DMS 273 treated with DMSO at 0.1 percent for 48 hours (cell line): Measurements from ENCODE around the gene GPD1L.
"Not testable (repeated sequence)": the region's sequence is repeated elsewhere in the genome, so short reads cannot be mapped to it uniquely, and the experiment has no call there.

Experiments used
- DNase-seq: peaks from one replicate; lab custom pipeline; 2025; lab: John Stamatoyannopoulos, UW

The GPD1L gene

DNA sequence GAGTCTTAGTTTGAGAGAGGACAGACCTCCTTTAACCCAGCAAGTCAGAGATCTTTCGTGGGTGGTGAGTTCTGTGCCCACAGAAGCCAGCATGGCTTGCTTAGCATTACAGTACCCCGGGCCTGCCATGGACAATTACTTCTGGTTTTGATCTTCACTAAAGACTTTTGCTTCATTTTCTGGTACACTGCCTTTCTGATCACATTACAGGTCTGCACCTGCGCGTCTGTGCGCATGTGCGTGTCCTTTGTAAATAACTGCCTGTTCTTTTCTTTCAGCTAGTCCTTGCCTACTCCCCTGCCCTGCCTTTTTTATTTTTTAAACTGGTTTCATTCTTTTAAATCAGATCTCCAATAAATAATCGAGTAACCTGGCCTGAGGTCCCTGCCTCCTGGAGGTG is 74.9 kb downstream of the GPD1L start:
- no peak for DNase-seq

DNA sequence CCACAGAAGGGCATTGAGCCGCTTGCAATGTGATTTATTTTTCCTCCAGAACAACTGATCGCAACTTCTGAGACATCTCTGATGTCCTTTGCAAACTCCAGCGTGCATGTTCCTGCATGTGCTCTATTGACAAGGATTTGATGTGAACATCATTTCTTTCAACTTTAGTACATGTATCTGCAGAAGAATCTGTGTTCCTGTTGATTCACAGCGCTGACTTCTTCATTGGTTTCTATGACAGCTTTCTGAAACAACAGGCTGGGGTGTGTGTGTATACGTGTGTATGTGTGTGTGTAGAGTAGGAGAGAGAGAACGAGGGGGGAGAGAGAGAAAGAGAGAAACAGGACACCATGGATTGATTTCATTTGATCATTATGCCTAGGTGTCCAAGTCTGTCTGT is 75.4 kb downstream of the GPD1L start:
- no peak for DNase-seq

DNA sequence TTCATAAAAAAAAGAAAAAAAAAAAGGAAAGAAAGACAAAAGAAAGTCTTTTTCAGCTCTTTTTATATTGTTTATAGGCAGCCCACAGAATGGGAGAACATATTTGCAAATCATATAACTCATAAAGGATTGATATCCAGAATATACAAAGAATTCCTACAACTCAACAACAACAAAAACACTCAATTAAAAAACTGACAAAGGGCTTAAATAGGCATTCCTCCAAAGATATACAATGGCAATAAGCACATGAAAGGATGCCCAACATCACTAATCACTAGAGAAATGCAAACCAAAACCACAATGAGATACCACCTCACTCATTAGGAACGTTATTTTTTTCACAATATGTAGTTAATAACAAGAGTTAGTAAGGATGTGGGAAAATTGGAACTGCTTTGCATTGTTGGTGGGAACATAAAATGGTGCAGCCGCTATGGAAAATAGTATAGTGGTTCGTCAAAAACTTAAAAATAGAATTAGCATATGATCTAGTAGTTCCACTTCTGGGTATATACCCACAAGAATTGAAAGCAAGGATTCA is 77.8 kb downstream of the GPD1L start:
- DNase-seq = no peak

DNA sequence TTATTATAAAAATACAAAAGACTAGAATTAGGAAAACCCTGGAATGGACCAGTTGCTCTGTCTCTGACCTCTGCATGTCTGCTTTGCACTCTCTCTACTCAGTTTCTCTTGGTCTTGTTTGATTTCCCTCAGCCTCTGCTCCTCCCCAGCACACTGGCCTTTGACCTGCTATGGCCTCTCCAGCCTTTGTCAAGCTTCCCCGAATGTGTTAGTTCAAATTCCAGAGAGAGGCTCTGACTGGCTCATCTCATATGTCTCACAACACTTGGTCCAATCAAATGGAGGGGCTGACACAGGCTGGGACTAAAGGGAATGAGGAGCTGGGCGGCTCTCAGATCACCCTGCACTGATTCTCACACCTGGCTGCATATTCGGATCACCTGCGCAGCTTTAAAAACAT is 79.7 kb downstream of the GPD1L start:
- DNase-seq = no peak

DNA sequence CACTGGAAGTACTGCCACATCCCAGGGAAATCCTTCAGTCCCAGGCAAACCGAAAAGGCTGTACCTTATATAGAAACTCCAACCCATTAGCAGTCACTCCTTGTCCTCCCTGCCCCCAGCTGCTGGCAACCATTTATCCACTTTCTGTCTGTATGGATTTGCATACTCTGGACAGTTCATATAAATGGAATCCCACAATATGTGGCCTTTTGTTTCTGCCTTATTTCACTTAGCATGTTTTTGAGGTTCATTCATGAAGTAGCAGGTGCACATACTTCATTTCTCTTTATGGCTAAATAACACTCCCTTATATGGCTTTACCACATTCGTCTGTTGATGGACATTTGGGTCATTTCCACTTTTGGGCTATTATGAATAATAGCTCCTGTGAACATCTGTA is 80.5 kb downstream of the GPD1L start:
- DNase-seq = no peak

DNA sequence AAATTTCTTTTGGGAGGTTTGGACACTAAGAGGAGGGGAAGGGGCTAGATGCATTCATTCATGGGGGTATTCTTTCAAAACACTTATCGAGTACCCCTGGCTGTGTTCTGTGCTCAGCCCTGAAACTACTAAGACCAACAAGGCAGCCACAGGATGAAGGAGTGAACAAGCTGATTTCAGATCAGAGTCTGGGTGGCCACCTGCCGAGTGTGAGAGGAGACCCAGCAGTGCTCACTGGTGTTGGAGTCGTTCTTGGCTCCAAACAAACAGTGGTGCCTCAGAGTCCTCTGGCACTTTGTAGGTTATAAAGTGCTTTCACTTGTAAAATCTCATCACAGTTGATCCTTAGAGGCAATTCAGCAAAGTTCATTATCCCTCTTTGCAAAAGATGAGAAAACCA is 83.3 kb downstream of the GPD1L start:
- DNase-seq = no peak

DNA sequence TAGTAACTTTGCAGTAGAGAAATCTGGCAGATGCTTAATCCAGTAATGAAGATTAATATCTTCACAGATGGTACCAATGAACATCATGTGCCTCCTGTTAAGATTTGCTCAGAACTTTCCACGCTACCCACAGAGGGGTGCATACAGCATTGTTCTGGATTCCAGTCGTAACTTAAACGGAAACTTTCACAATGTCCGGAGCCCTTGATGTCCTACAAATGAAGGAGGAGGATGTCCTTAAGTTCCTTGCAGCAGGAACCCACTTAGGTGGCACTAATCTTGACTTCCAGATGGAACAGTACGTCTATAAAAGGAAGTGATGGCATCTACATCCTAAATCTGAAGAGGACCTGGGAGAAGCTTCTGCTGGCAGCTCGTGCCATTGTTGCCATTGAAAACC is 84.1 kb downstream of the GPD1L start:
- not testable (repeated sequence) for DNase-seq

DNA sequence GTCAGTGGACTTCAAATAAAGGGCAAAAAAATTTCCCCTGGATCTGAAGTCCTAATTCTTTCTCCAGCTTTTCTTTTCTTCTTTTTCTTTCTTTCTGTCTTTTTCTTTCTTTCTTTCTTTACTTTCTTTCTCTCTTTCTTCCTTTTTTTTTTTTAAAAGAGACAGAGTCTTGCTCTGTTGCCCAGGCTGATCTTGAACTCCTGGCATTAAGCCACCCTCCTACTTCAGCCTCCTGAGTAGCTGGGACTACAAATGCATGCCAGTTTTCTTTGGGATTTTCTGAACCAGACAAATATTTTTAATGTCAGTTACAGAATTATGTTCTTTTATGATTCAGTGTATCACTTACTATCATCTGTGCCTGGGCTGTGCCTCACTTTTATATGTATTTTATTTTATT is 86.7 kb downstream of the GPD1L start:
- DNase-seq = no peak

DNA sequence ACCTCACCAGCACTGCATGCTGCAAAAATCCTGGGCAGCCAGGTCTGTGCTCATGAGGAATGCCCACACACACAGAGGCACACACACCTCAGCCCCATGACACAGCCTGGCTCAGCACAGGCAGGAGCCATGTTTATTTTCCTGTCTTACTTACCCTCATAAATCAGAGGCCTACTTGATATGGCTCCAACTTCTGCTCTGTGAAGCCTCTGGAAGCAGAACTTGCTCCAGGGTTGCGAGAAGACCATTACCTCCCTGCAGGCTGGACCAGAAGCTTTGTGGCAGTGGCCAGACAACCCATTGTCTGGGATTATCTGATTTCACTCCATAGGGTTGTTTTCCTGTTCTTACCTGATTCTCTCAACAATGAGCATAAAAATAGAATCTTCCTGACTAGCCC is 88.2 kb downstream of the GPD1L start:
- DNase-seq = no peak

DNA sequence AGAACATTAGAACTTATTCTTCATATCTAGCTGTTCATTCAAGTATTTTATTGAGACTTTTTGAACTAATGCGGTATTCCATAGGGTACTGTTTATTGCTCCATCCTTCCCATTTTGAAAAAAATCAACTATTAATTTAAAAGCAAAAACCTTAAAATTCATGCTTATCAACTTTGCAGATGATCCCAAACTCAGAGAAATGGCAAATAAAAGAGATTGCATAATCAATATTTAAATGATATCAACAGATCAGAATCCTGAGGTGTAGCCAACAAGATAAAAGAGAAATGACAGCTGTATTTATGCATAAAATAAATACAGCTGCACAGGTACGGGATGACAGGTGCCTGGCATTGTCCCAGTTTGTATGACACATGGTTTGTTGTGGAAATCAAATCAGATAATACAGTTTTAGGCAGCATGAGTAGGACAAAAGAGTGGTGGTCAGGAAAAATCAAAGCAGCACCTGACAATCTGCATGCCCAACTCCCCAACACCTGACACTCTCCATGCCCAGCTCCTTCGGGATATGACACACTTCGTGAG is 89.6 kb downstream of the GPD1L start:
- DNase-seq = no peak

DNA sequence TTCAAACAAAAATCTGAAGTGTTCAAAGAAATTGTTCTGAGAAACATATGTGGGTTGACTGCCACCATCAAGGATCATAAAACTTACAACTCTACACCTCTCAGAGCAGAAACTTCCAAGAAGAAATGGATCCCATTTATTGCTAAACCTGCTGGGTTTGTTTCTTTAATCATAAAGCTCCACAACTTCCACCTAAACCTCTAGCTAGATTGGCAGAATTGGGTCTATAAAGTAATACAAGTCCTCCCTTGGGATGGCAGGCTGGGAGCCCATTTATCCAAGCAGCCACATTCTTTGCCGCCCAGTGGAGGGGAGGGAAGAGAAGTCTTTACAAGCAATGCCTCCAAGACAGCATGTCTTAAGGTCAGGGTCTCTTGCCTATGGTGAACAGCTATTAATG is 91.6 kb downstream of the GPD1L start:
- no peak for DNase-seq

DNA sequence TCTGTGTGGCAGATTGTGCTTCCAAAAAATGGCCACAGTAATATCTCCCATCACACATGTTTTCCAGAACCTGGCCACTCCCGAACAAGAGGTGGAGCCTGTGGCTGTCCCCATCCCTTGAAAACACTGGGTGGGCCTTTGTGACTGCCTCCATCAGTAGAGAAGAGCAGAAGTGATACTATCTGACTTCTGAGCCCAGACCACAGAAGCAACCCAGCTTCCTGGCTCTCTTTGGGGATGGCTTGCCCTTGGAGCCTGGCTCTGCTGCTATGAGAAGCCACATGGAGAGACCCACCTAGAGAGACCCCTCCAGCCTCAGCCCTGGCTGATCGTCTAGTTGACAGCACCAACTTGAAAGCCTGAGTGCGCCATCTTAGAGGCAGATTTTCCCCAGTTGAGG is 92.3 kb downstream of the GPD1L start:
- no peak for DNase-seq

DNA sequence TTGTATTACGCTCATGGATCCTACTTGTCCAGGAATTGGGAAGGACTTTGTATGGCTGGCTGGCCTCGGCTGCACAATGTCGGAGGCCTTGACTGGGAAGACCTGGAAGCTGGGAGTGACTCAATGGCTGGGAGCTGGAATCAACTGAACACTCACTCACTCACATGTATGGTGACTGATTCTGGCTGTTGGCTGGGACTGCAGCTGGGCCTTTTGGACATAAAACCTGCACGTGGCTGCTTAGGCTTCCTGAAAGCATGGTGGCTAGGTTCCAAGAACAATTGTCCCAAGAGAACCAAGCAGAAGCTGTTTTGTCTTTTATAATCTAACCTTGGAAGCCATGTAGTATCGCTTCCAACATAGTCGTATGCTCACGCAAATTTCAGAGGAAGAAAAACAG is 94.1 kb downstream of the GPD1L start:
- no peak for DNase-seq

DNA sequence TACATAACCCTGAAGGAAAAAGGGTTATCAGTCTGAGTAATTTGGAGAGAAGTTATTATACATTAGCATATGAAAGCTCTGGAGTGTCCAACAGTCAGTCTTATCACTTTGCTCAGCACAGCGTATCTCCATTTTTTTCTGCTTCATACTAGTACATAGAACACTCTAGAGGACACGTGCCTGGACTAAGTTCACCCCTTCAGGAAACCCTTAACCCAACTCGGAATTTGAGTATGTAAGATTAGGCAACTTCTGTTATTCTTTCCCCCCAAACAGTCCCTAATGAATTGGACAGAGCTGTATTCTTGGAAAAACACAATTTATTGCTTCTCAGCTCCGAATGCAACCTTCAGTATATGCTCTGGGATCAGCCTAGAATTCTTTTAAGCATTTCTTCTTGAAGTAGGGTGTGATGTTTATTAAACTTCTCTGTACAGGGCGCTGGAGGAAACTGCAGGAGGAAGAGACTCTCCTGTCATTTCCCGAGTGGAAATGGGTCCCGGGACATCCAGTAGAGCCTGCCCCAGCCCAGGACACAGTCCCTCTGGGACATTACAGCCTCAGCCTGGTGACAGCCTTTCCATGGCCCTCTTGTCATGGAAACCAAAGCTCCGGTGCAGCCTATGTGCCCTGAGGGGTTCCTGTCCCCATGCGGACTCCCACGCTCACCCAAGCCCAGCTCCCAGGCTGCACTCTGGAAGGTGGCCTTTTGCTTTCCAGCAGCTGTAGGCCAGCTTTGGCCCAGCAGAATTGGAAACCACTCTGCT is 94.8 kb downstream of the GPD1L start:
- no peak for DNase-seq

DNA sequence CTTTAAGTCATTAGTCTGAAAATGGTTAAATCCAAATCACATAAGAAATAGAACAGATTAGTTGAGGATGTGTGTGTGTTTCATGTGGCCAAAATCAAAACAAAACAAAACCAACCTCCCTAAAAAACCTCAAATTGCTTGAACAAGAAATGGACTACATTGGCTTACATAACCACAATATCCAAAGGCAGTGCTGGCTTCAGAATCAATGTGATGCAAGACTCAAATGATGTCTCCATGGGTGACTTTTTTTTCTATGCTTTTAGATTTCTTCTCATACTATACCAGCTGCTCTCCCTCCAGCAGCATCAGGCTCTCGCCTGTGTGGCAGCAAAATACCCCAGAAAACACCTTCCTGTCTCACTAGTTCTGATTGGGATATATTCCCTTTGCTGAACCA is 96.1 kb downstream of the GPD1L start:
- no peak for DNase-seq

DNA sequence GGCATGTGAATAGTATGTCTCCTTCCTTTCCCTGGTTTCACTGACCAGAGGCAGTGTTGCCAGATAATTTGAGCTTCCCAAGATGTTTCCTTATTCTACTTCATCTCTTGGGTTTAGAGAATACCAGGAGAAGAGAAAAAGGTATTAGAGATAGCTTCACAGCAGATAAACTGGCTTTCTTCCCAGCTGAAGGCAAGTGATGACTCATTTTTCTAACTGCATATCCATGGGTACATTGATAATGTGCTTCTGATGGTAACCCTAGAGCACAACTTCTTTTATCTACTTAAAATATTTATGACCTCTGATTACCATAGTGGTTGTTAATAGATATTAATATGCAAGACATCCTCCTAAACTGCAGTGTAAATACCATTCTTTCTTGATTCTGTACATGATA is 97.4 kb downstream of the GPD1L start:
- no peak for DNase-seq

DNA sequence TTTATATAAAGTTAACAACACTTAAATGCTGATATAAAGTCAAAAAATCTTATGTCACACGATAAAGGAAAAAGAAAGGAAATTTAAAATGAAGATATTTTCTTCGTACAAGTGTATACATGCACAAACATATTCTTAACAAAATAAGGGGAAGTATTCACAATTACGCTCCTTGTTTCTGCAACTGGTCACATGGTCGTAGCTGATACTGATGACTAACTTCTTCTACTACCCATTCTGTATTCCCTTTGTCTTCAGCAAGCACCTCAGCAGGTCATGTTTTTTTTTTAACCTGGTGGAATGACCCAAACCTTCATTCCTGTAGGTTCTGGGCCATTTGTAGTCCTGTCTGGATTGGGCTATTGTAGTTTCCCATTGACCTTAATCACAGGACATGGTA is 102.0 kb downstream of the GPD1L start:
- DNase-seq = no peak

DNA sequence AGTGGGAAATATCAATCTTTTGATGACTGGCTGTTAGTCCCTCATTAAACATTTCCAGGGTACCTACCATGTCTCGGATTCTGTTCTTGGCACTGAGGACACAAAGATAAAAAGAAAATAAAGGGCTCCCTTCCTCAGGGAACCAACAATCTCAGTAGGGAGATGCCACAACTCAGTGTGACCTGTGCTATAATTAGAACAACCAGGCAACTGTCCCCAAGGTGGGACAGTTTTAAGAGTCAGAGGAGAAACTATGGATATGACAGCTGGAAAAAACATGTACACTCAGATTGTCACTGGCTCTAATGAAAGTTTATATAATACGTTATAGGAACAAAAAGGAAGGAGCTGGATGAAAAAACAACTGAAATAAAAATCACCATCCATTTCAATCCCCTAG is 108.8 kb downstream of the GPD1L start:
- DNase-seq = no peak

DNA sequence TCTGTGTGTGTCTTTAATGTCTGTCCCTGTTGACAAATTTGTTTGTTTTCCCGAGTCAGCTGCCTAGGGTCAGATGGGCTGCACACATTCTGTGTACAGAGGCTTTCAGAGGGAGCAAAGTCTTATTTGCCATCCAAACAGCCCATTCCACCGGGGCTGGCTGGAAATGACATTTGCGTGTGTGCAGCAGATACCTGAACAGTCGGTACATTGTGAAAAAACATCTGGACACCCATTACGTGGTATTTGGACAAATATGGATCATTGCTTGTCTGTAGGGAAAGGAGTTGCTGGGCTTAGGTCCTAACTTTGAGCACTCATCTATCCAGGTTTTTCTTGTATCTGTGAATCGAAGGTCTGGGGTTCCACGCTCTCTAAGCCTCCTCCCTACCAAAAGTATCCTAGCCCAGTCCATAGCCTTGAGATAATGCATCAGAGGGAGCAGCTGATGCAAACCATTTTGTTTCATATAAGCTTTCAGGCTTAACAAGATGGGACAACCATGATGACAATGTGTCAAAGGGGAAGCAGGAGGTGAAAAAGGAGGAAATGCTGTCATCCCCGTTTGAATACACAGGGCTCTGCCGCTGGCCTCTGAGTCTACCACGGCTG is 109.9 kb downstream of the GPD1L start:
- DNase-seq = no peak

DNA sequence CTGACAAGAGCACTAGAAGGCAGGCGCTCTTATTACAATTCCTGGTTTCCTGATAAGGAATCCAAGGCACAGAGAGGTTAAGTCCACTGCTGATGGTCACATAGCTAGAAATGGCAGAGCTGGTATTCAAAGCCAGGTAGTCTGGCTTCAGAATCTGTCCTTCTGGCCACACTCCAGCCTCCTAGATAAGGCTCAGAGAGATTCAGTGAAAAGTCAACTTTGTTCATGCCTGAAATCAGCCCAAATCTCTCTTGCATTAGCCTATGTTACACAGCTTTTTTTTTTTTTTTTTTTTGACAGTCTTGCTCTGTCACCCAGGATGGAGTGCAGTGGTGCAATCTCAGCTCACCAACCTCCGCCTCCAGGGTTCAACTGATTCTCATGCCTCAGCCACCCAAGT is 110.9 kb downstream of the GPD1L start:
- no peak for DNase-seq
